Placental epithelial cell (primary cell): ENCODE measurements around the gene SNX15. TPM values are rescaled to one million over a fixed set of nuclear protein-coding genes. Genes with fewer than 3 reads are reported as not detected.

ENCODE experiments used
- small RNA-seq: library from RNA; depleted of rRNA; stranded (forward); fragments of <200 nt; gene quantifications from one replicate; pipeline ENCODE3, GENCODE V24; 2012
- total RNA-seq: library from RNA; depleted of rRNA; stranded (reverse); fragments of >200 nt; gene quantifications from 2 replicates; pipeline ENCODE4 v1.2.3, GENCODE V29; 2012

Gene SNX15
- total RNA-seq, result 14.1 and 21.4 TPM in 2 replicates

DNA sequence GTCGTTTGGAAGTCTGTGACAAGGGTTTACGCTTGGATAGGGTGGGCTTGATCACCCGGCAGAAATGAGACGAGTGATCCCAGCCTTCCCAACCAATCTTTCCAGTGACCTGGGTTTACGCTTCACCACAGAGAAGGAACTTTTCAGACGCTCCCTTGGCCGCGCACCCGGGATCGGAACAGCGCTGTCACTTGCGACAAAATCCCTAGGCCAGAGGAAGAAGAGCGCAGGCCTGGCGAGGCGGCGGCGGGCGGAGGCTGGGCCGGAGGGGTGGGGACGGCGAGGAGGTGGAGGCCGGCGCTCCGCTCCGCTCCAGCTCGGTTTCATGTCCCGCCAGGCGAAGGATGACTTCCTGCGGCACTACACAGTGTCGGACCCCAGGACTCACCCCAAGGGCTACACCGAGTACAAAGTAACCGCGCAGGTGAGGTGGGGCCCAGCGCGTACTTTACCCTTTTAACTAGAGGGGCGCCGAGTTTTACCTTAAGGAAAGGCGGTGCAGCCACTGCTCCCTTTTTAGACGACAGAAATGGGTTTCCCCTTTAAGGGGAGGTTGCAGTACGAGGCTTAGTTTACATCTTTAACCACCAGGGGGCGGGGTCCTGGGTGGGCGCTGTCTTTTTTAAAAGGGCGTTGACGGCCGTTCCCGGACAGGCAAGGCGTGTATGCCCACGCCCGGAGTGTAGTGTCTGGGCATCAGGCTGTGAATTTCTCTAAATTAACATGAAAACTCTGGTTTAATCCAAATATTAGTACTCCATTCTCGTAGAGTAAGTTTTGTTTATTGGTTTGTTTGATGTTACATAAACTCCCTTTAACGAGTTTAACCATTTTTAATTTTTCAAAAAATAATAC is at the start of gene SNX15:
TSS of gene SNX15 (plus strand) at position 227 of the 855 bp plus-strand sequence. CDS start at position 326, 99 bp downstream.

DNA sequence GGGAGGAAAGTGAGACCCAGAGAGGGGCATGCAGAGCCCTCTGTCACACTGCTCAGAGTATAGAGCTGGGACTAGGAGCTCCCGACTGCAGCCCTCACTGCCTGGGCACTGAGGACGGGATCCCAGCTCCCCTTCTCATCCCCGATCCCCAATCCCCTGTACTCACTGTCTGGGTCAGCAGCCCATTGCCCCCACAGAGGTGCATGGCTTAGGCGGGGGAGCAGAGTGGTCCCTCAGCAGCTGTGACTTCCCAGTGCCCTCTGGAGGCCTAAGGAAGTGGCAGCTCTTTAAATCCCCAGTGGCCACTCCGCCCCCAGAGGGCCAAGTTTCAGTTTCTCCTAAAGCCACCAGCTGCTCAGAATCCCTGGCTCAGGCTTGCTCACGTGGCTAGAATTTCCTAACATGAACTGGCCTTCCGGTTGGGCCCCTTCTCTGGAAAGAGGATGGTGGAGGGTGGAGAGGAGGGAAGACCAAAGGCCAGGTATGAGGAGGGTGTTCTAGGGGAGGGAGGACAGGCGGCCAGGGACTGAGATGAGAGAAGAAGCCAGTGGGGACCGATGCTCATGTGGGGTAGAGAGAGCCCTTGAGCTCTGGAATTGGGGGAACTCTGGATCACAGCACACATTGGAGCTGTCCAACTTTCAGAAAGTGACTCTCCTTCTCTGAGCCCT is 30.4 kb upstream of the SNX15 start, which contains the start of gene BATF2:
TSS of gene BATF2 (minus strand) at position 262 of the 671 bp plus-strand sequence. CDS start at position 205, 57 bp downstream.

DNA sequence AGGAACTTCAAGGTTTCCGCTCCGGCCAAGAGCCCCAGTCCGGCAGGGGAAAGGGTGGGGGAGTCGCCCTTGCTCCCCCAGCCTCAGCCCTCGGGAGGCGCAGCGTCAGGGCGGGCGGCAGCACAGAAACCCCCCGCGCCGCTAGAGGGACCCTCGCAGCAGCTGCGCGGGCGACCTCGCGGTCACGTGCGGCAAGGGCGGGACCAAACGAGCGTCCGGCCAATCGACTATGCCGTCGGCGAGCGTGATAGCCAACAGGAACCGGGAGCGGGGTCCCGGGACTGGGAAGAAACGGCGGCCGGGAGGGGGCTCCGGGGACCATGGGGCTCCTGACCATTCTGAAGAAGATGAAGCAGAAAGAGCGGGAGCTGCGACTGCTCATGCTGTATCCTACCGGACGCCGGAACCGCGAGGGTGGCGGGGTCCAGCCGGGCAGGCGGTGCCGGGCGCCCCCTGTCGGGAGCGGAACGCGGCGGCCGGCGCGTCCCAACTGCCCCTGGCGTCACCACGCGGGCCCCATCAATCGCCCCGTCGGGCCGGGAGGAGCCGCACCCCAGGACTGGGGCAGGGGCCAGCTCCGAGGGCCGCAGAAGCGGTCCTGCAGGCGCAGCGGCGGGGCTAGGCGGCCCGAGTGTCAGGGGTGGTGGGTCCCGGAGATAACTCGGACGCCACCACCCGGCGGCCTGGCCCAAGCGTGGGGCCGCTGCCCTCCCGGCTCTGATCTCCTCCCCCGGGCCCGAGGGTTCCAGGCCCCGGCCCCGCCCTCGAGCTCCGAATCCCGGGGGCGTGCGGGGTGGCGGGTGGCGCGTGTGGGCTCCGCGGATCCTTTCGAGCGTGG is 13.1 kb upstream of the SNX15 start, which contains the start of gene ARL2:
TSS of gene ARL2 (plus strand) at position 273 of the 838 bp plus-strand sequence. CDS start at position 321, 48 bp downstream.

DNA sequence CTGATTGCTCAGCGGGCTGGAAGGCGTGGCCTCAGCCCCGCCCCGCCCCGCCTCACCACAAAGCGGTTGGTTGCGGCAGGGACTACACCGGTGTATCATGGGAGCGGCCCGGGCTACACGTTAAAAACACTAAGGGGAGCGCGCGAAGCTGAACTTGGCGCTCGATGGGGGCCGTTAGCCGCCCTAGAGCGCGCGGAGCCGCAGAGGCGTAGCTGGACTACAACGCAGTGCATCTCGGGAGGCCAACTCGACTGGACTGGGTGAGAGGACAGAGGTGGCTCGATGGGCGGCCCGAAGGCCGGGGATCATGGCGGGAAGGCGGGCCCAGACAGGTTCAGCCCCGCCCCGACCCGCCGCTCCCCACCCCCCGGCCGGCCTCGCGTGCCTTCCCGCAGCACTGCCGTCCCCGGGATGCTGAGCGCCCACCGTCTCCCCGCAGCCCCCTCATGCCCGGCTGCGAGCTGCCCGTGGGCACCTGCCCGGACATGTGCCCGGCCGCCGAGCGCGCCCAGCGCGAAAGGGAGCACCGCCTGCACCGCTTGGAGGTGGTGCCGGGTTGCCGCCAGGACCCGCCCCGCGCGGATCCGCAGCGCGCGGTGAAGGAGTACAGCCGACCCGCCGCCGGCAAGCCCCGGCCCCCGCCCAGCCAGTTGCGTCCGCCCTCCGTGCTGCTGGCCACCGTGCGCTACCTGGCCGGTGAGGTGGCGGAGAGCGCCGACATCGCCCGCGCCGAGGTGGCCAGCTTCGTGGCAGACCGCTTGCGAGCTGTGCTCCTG is 13.8 kb downstream of the SNX15 start, which contains the start of gene SAC3D1:
TSS of gene SAC3D1 (plus strand) at position 364 of the 776 bp plus-strand sequence. CDS start at position 447, 83 bp downstream.

GRCh38 chr11:65058419-65059054 is 31.3 kb downstream of the SNX15 start, which contains the start of gene NAALADL1:
NAALADL1 (minus strand) TSS chr11:65058553; CDS start chr11:65058521, 32 bp downstream.

GRCh38 chr11:65083834-65084597 is 56.8 kb downstream of the SNX15 start, which contains the start of the genes CDCA5 and ZFPL1:
CDCA5 (minus strand) TSS chr11:65084040; CDS start chr11:65083978, 62 bp downstream.
ZFPL1 (plus strand) TSS chr11:65084222; CDS start chr11:65084699, 477 bp downstream.

Small RNA genes lying within 50 kb of the gene (small RNA-seq; reads per million reads assigned to genes)
- gene MIR6879 (not detected), gene SNX15 (0.12 reads per million)

Other genes starting within 250 kb of the SNX15 start
- gene SF1, start 248.9 kb upstream of the SNX15 start, total RNA-seq, result 97.7 and 105 TPM in 2 replicates
- gene MAP4K2, start 224.2 kb upstream of the SNX15 start, total RNA-seq, result 11.0 and 26.6 TPM in 2 replicates
- 25.9 and 31.3 TPM in 2 replicates for gene MEN1, start 216.9 kb upstream of the SNX15 start, total RNA-seq
- gene CDC42BPG, start 182.8 kb upstream of the SNX15 start, total RNA-seq, result 31.0 and 37.3 TPM in 2 replicates
- gene EHD1, start 148.8 kb upstream of the SNX15 start, total RNA-seq, result 69.1 and 238 TPM in 2 replicates
- gene ATG2A, start 110.2 kb upstream of the SNX15 start, total RNA-seq, result 18.8 and 28.5 TPM in 2 replicates
- gene PPP2R5B, start 102.8 kb upstream of the SNX15 start, total RNA-seq, result 10.2 and 16.7 TPM in 2 replicates
- not detected in 2 replicates for gene GPHA2, start 91.5 kb upstream of the SNX15 start, total RNA-seq
- gene MAJIN, start 55.3 kb upstream of the SNX15 start, total RNA-seq, result not detected in 2 replicates
- not detected in 2 replicates for gene BATF2, start 30.5 kb upstream of the SNX15 start, total RNA-seq
- 89.9 and 96.4 TPM in 2 replicates for gene ARL2, start 13.3 kb upstream of the SNX15 start, total RNA-seq
- 27.3 and 27.5 TPM in 2 replicates for gene SAC3D1, start 13.8 kb downstream of the SNX15 start, total RNA-seq
- gene NAALADL1, start 31.1 kb downstream of the SNX15 start, total RNA-seq, result 14.3 and 27.5 TPM in 2 replicates
- 3.6 and 4.3 TPM in 2 replicates for gene CDCA5, start 56.6 kb downstream of the SNX15 start, total RNA-seq
- gene ZFPL1, start 56.8 kb downstream of the SNX15 start, total RNA-seq, result 45.9 and 70.3 TPM in 2 replicates
- gene VPS51, start 68.8 kb downstream of the SNX15 start, total RNA-seq, result 196 and 371 TPM in 2 replicates
- gene TM7SF2, start 84.4 kb downstream of the SNX15 start, total RNA-seq, result 18.5 and 26.9 TPM in 2 replicates
- 12.6 and 14.5 TPM in 2 replicates for gene ZNHIT2, start 90.3 kb downstream of the SNX15 start, total RNA-seq
- 163 and 287 TPM in 2 replicates for gene FAU, start 94.7 kb downstream of the SNX15 start, total RNA-seq
- gene MRPL49, start 94.9 kb downstream of the SNX15 start, total RNA-seq, result 35.7 and 78.1 TPM in 2 replicates
- gene SYVN1, start 107.1 kb downstream of the SNX15 start, total RNA-seq, result 20.0 and 53.9 TPM in 2 replicates
- not detected in 2 replicates for gene SPDYC, start 142.8 kb downstream of the SNX15 start, total RNA-seq
- gene CAPN1, start 154.5 kb downstream of the SNX15 start, total RNA-seq, result 197 and 486 TPM in 2 replicates
- gene POLA2, start 234.5 kb downstream of the SNX15 start, total RNA-seq, result 5.0 and 6.3 TPM in 2 replicates